ENCODE measurements around the gene LGALS13.
"Not testable (repeated sequence)": the region's sequence is repeated elsewhere in the genome, so short reads cannot be mapped to it uniquely, and the experiment has no call there.

Gene LGALS13

DNA sequence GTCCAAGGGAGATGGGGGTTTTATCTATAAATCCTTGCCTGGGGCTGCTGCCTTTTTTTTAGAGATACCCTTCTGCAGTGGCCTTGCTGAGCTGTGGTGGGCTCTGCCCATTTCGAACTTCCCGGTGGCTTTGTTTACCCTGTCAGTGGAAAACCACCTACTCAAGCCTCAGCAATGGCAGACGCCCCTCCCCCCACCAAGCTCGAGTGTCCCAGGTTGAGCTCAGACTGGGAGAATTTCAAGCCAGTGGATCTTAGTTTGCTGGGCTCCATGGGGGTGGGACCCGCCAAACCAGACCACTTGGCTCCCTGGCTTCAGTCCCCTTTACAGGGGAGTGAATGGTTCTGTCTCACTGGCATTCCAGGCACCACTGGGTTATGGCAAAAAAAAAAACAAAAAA is 21.6 kb downstream of the LGALS13 start:
- DNase-seq, result no peak

GRCh38 chr19:39627631-39628030 is 25.3 kb downstream of the LGALS13 start:
- DNase-seq, result not testable (repeated sequence)

DNA sequence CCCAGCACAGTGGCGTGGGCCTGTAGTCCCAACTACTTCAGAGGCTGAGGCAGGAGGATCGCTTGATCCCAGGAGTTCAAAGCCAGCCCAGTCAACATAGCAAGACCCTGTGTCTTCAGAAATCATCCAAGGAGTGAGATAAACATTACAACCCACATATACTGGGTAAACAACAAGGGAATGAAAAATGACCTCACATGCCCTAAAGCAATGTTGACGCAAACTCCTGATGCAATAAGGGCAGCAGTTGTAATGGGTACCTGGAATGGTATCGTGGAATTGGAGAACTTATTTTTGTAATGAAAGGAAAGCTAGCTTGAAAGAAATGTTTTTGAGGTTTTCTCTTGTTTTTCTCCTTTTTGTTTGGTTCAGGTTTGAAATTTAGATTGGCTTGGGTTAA is 28.9 kb downstream of the LGALS13 start:
- DNase-seq, result no peak

GRCh38 chr19:39631626-39632025 is 29.3 kb downstream of the LGALS13 start:
- no peak for DNase-seq

DNA sequence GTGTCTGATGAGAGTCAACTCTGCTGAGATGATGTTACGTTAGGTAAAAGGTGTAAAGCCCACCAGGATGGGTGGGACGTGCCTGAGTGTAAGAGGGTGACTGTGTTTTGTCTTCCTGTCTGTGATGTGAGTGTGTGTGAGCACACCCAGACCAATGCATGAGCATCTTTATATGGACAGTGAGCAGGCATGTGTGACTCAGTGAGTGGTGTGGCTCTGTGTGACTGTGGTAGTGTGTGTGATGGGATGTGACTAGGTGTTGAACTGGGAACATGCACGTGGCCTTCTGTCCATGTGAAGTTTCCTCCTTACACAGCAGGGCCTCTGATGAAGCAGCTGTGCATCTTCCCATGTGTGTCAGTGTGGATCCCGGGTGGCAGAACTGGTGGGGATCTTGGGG is 35.6 kb downstream of the LGALS13 start:
- no peak for DNase-seq

DNA sequence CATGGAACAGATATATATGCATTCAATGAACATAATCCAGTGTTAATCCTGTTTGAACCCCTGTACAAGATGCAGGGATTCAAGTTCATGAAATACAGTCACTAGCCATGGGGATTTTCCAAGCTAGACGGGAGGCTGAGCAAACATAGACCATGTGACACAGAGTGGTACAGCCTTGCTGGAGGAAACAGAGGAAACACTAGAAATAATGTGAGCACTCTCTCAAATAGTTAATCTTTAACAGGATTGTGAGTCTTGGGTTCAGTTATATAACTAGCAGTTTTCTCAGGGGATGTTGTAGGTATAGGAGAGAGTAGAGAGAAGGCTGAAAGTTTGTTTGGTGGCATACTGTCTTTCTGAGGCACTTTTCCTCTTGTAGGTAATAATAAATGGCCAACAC is 39.4 kb downstream of the LGALS13 start:
- DNase-seq, result no peak

DNA sequence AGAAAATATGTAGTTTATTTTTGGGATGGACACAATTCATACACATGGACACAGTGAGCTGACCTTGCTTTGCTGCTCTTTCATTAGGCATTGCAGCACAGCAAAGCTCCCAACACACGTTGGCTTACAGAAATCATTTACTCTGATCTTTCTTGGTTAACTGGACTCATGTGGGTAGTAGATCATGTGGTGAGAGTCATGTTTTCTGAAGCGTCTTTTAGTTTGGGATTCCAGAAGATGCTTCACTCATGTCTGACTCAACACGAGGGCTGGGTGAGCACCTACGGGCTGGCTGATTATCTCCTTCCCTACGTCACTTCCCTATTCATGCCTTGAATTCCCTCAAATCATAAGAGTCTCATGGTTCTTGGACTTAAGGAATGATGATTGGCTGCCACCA is 41.3 kb downstream of the LGALS13 start:
- no peak for DNase-seq

DNA sequence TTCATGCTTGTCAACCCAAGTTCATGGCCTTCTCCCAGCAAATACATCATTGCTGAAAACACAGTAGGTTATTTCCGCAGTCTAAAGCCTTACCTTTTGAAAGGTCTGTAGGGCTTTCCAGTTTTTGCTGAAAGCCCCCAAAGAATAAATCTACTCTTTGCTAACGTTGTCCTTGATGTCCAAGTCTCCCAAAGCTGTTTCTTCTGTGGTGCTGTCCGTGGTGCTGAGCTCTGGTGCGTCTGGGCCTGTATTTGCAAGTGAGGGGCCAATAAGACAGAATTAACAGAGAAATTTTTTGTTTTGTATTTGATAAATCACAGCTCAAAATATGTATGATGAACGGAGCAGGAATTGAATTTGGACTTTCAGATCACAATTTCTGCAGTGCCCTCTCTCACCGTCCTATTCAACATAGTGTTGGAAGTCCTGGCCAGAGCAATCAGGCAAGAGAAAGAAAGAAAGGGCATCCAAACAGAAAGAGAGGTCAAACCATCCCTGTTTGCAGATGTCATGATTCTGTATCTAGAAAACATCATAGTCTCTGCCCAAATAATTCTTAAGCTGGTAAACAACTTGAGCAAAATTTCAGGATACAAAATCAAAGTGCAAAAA is 43.6 kb downstream of the LGALS13 start:
- peak in 1 of 2 experiments; percentile 2 for DNase-seq

GRCh38 chr19:39647918-39648317 is 45.6 kb downstream of the LGALS13 start:
- DNase-seq, result no peak

- no peak for DNase-seq
Measured at GRCh38 chr19:39655613-39656012, 53.3 kb downstream of the LGALS13 start, which contains the start of gene LGALS16. LGALS16 (plus strand) TSS chr19:39655913; CDS start chr19:39655962, 49 bp downstream.

Data from AML-193 (cell line).